ENCODE measurements around the gene NT5E. TPM values are rescaled to one million over a fixed set of nuclear protein-coding genes. Genes with fewer than 3 reads are reported as not detected.

NT5E gene
- total and polyA plus RNA-seq, 2 donors (not counting 3 experiments of a cell fraction or from before 2014, with no cell fraction given), result 59.3 to 115 TPM

GRCh38 chr6:85436411-85436810 lies 13.5 kb upstream of the NT5E start:
- H3K27ac ChIP-seq (ENCODE audit: insufficient read depth, low read depth, low read length), result no peak overlapping the region
- no peak overlapping the region for H3K9ac ChIP-seq (replicated peaks; ENCODE audit: extremely low read depth, insufficient read depth, low read length)
- FAIRE-seq (no peak), DNase-seq (ENCODE audit: low read depth, low spot score) (no peak)
- POLR2A ChIA-PET, result no interaction called here
- H4K20me1 ChIP-seq (replicated peaks; ENCODE audit: control insufficient read depth, extremely low read depth, insufficient read depth, low read length), result no peaks in the 10 kb centered on the region
- H3K36me3 ChIP-seq (ENCODE audit: control insufficient read depth in 2 of 2, extremely low read depth in 1 of 2, insufficient read depth in 2 of 2, low read length in 2 of 2), result no peaks in the 10 kb centered on the region
- no peak overlapping the region for H3K4me2 ChIP-seq (ENCODE audit: insufficient read depth, low read length)
- no peaks in the 10 kb centered on the region for H3K27me3 ChIP-seq (ENCODE audit: control insufficient read depth in 2 of 2, insufficient read depth in 2 of 2, low read length in 2 of 2)
- dilution Hi-C loops (cut with MboI; ENCODE audit: extremely low pct_ligation_motif_present, low sequenced_read_pairs) (no loop called here), intact Hi-C loops (cut with micrococcal nuclease) (no loop called here)
- H3K4me3 ChIP-seq (replicated peaks in 1 of 3; ENCODE audit: insufficient read depth in 1 of 3, low read depth in 1 of 3, low read length in 3 of 3), result no peak overlapping the region
- peak overlapping the region; percentile 46 for H2AFZ ChIP-seq (ENCODE audit: low read depth, low read length)
- no peaks in the 10 kb centered on the region for H3K4me1 ChIP-seq (ENCODE audit: control insufficient read depth, extremely low read depth, insufficient read depth, low read length)
- H3K9me3 ChIP-seq (replicated peaks; ENCODE audit: control insufficient read depth, insufficient read depth, low read length), result no peaks in the 10 kb centered on the region
- BruUV-seq (replicated peaks), result no TSS peak
- TF ChIP-seq JUN (IDR thresholded peaks at IDR 0.05; ENCODE audit: borderline replicate concordance, insufficient read depth, insufficient read length, low read depth), result no peak
- no peaks in the 10 kb centered on the region for H3K9me1 ChIP-seq (replicated peaks; ENCODE audit: control insufficient read depth, extremely low read depth, insufficient read depth, low read length)
- no peaks in the 10 kb centered on the region for H3K79me2 ChIP-seq (ENCODE audit: control insufficient read depth, insufficient read depth, low read length)
- CTCF ChIA-PET, result interaction anchor here (1.1 kb wide), 1 partner anchor 15 kb away, joined by 4 read pairs; no protein-coding TSS in a partner anchor

GRCh38 chr6:85436939-85437495 lies 12.9 kb upstream of the NT5E start:
- intact Hi-C loops (cut with micrococcal nuclease), result no loop called here

More at GRCh38 chr6:85436939-85437495, 12.9 kb upstream of the NT5E start:
- Histone ChIP-seq H3K9me1 (replicated peaks; ENCODE audit: control insufficient read depth, extremely low read depth, insufficient read depth, low read length) (no peaks in the 10 kb centered on the region), H3K79me2 (ENCODE audit: control insufficient read depth, insufficient read depth, low read length) (no peaks in the 10 kb centered on the region), H3K4me2 (ENCODE audit: insufficient read depth, low read length) (no peak overlapping the region), H3K36me3 (ENCODE audit: control insufficient read depth in 2 of 2, extremely low read depth in 1 of 2, insufficient read depth in 2 of 2, low read length in 2 of 2) (no peaks in the 10 kb centered on the region), H2AFZ (ENCODE audit: low read depth, low read length) (no peak overlapping the region), H4K20me1 (replicated peaks; ENCODE audit: control insufficient read depth, extremely low read depth, insufficient read depth, low read length) (no peaks in the 10 kb centered on the region), H3K27ac (ENCODE audit: insufficient read depth, low read depth, low read length) (no peak overlapping the region), H3K4me1 (ENCODE audit: control insufficient read depth, extremely low read depth, insufficient read depth, low read length) (no peaks in the 10 kb centered on the region), H3K4me3 (replicated peaks in 1 of 3; ENCODE audit: insufficient read depth in 1 of 3, low read depth in 1 of 3, low read length in 3 of 3) (no peak overlapping the region), H3K9ac (replicated peaks; ENCODE audit: extremely low read depth, insufficient read depth, low read length) (no peak overlapping the region), H3K27me3 (ENCODE audit: control insufficient read depth in 2 of 2, insufficient read depth in 2 of 2, low read length in 2 of 2) (no peaks in the 10 kb centered on the region), H3K9me3 (replicated peaks; ENCODE audit: control insufficient read depth, insufficient read depth, low read length) (no peaks in the 10 kb centered on the region)
- ChIA-PET CTCF (interaction anchor here (1.1 kb wide), 1 partner anchor 15 kb away, joined by 4 read pairs; no protein-coding TSS in a partner anchor), POLR2A (no interaction called here)
- dilution Hi-C loops (cut with MboI; ENCODE audit: extremely low pct_ligation_motif_present, low sequenced_read_pairs), result no loop called here
- TF ChIP-seq MYC (IDR thresholded peaks at IDR 0.05; ENCODE audit: low read depth, low read length), result no peak
- no peak for TF ChIP-seq GATA2 (IDR thresholded peaks at IDR 0.05; ENCODE audit: insufficient read depth, insufficient read length, low read depth, low read length)
- no peak for TF ChIP-seq FOS (IDR thresholded peaks at IDR 0.05; ENCODE audit: borderline replicate concordance, insufficient read depth, low read length)
- no peak for TF ChIP-seq MAX (IDR thresholded peaks at IDR 0.05; ENCODE audit: insufficient read depth, insufficient read length)
- TF ChIP-seq JUN (IDR thresholded peaks at IDR 0.05; ENCODE audit: borderline replicate concordance, insufficient read depth, insufficient read length, low read depth), result no peak
- no peak for TF ChIP-seq POLR2A (IDR thresholded peaks at IDR 0.05; ENCODE audit: low read depth, low read length)
- no peak for TF ChIP-seq POLR2AphosphoS5 (IDR thresholded peaks at IDR 0.05; ENCODE audit: insufficient read depth, low read depth, low read length)
- no peak for TF ChIP-seq CTCF (IDR thresholded peaks at IDR 0.05; ENCODE audit: extremely low read depth in 1 of 2, insufficient read depth in 1 of 2, low read depth in 1 of 2, low read length in 2 of 2)
- no peak for TF ChIP-seq EZH2 (IDR thresholded peaks at IDR 0.05; ENCODE audit: borderline replicate concordance, low read depth, low read length, severe bottlenecking)
- DNase-seq (ENCODE audit: low read depth, low spot score) (no peak), FAIRE-seq (no peak)
- no TSS peak for BruUV-seq (replicated peaks)
